T-helper 2 cell treated with Interferon-gamma antibody and Interleukin-4, amounts not matched to agents 5 μg/mL and 100 μg/mL, for 36 hours (primary cell): ENCODE measurements around the gene FCGR3A.
"Not testable (repeated sequence)": the region's sequence is repeated elsewhere in the genome, so short reads cannot be mapped to it uniquely, and the experiment has no call there.

Experiments used
- DNase-seq: peaks from one replicate; pipeline ENCODE4 v3.0.0; 2021; ENCODE audit warnings: low spot score
- H3K27ac Mint-ChIP-seq: one replicate; pipeline ENCODE4 v1.8.0; 2021; ENCODE audit warnings: mild to moderate bottlenecking, mixed read lengths
- H3K27me3 Mint-ChIP-seq: one replicate; pipeline ENCODE4 v1.8.0; 2021; ENCODE audit warnings: low read depth, mixed read lengths
- H3K36me3 Mint-ChIP-seq: one replicate; pipeline ENCODE4 v1.8.0; 2021; ENCODE audit warnings: low read depth, mixed read lengths
- H3K4me1 Mint-ChIP-seq: one replicate; pipeline ENCODE4 v1.8.0; 2021; ENCODE audit warnings: low read depth, mixed read lengths
- H3K4me3 Mint-ChIP-seq: one replicate; pipeline ENCODE4 v1.8.0; 2022; ENCODE audit warnings: mild to moderate bottlenecking, moderate library complexity, mixed read lengths
- H3K9me3 Mint-ChIP-seq: one replicate; pipeline ENCODE4 v1.8.0; 2021; ENCODE audit warnings: mixed read lengths

FCGR3A gene

DNA sequence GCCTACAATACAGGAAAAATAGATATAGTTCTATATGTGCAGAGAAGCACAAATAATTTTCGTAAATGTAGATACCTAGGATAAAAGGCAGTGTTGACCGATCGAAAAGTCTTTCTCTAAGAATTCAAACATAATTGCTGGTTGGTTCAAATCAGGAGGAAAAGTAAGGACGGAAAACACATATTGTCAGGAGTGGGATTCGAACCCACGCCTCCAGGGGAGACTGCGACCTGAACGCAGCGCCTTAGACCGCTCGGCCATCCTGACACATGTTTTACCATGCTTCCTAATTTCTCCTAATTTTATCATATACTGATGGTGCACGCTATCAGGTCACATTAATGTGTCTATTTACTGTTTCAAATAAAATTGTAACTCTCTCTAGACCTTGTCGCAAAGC is 19.5 kb downstream of the FCGR3A start:
- Mint-ChIP-seq H3K4me1 (peaks cover 19% of the 10 kb centered on the region), H3K4me3 (peak overlapping the region; percentile 93)
- peak; percentile 52 for DNase-seq

DNA sequence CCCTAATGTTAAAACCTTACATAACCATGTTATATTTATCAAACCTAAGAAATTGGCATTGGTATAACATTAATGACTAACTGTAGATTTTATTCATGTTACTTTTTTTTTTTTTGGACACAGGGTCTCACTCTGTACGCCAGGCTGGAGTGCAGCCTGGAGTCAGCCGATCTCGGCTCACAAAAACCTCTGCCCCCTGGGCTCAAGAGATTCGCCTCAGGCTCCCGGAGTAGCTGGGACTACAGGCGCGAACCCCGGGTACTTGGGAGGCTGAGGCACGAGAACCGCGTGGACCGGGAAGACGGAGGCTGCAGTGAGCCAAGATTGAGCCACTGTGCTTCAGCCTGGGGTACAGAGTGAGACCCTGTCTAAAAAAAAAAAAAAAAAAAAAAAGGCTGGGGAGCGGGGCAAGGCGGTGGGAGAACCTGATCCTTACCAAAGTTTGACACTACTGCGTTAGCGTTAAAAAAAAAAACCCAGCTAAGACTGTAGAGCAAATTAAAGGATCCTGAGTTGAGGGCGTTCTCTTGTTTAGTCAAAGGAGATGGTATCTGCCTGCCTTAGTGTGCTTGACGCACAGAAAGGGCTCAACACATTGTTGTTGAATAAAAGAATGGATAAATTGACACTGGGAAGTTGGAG is 20.0 kb downstream of the FCGR3A start:
- Mint-ChIP-seq H3K4me1 (peaks cover 20% of the 10 kb centered on the region), H3K27me3 (peaks cover 29% of the 10 kb centered on the region), H3K27ac (peak overlapping the region; percentile 93), H3K4me3 (peak overlapping the region; percentile 93)
- DNase-seq, H3K9me3 Mint-ChIP-seq, H3K36me3 Mint-ChIP-seq: not testable (repeated sequence)

More for the DNA sequence above, 19.5 kb downstream of the FCGR3A start:
- Mint-ChIP-seq H3K27ac (peak overlapping the region; percentile 93), H3K27me3 (peaks cover 25% of the 10 kb centered on the region)
- not testable (repeated sequence) for H3K36me3 Mint-ChIP-seq, H3K9me3 Mint-ChIP-seq

DNA sequence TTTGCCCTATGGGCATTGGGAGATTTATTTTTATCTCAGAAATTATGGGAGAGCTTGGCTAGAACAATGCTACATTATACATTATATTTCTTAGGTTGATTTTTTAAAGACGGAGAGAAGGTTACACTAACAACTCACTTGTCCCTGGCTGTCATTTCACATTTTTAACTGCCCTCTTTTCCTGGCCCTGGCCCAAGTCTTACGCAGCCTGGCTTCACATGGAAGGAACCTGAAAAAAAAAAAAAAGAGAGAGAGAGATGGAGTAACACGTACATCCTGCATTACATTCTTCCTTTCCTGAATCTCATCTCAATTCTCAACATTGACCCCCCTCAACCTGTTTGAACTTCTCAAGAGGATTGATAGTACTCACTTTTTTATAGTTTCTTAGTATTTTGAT is 21.1 kb downstream of the FCGR3A start:
- Mint-ChIP-seq H3K4me1 (peaks cover 20% of the 10 kb centered on the region), H3K27me3 (peaks cover 34% of the 10 kb centered on the region)
- H3K4me3 Mint-ChIP-seq, H3K36me3 Mint-ChIP-seq, H3K27ac Mint-ChIP-seq, DNase-seq, H3K9me3 Mint-ChIP-seq: not testable (repeated sequence)

DNA sequence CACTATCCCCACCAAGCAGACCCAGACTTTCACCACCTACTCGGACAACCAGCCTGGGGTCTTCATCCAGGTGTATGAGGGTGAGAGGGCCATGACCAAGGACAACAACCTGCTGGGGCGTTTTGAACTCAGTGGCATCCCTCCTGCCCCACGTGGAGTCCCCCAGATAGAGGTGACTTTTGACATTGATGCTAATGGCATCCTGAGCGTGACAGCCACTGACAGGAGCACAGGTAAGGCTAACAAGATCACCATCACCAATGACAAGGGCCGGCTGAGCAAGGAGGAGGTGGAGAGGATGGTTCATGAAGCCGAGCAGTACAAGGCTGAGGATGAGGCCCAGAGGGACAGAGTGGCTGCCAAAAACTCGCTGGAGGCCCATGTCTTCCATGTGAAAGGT is 23.7 kb downstream of the FCGR3A start:
- not testable (repeated sequence) for H3K9me3 Mint-ChIP-seq

DNA sequence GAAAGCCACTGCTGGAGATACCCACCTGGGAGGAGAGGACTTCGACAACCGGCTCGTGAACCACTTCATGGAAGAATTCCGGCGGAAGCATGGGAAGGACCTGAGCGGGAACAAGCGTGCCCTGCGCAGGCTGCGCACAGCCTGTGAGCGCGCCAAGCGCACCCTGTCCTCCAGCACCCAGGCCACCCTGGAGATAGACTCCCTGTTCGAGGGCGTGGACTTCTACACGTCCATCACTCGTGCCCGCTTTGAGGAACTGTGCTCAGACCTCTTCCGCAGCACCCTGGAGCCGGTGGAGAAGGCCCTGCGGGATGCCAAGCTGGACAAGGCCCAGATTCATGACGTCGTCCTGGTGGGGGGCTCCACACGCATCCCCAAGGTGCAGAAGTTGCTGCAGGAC is 24.3 kb downstream of the FCGR3A start:
- H3K36me3 Mint-ChIP-seq = not testable (repeated sequence)

More for the DNA sequence above, 23.7 kb downstream of the FCGR3A start:
- not testable (repeated sequence) for H3K4me3 Mint-ChIP-seq, H3K36me3 Mint-ChIP-seq, DNase-seq, H3K27ac Mint-ChIP-seq
- Mint-ChIP-seq H3K4me1 (peaks cover 20% of the 10 kb centered on the region), H3K27me3 (peaks cover 48% of the 10 kb centered on the region)

DNA sequence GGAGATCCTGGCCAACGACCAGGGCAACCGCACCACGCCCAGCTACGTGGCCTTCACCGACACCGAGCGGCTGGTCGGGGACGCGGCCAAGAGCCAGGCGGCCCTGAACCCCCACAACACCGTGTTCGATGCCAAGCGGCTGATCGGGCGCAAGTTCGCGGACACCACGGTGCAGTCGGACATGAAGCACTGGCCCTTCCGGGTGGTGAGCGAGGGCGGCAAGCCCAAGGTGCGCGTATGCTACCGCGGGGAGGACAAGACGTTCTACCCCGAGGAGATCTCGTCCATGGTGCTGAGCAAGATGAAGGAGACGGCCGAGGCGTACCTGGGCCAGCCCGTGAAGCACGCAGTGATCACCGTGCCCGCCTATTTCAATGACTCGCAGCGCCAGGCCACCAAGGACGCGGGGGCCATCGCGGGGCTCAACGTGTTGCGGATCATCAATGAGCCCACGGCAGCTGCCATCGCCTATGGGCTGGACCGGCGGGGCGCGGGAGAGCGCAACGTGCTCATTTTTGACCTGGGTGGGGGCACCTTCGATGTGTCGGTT is 24.8 kb downstream of the FCGR3A start:
- peaks cover 46% of the 10 kb centered on the region for H3K27me3 Mint-ChIP-seq
- H3K36me3 Mint-ChIP-seq, DNase-seq, H3K9me3 Mint-ChIP-seq, H3K27ac Mint-ChIP-seq: not testable (repeated sequence)
- H3K4me3 Mint-ChIP-seq = peak overlapping the region; percentile 77
- H3K4me1 Mint-ChIP-seq = peaks cover 14% of the 10 kb centered on the region

More for the DNA sequence above, 24.3 kb downstream of the FCGR3A start:
- H3K4me3 Mint-ChIP-seq = peak overlapping the region; percentile 77
- not testable (repeated sequence) for H3K27ac Mint-ChIP-seq, DNase-seq, H3K9me3 Mint-ChIP-seq
- peaks cover 51% of the 10 kb centered on the region for H3K27me3 Mint-ChIP-seq
- peaks cover 19% of the 10 kb centered on the region for H3K4me1 Mint-ChIP-seq

DNA sequence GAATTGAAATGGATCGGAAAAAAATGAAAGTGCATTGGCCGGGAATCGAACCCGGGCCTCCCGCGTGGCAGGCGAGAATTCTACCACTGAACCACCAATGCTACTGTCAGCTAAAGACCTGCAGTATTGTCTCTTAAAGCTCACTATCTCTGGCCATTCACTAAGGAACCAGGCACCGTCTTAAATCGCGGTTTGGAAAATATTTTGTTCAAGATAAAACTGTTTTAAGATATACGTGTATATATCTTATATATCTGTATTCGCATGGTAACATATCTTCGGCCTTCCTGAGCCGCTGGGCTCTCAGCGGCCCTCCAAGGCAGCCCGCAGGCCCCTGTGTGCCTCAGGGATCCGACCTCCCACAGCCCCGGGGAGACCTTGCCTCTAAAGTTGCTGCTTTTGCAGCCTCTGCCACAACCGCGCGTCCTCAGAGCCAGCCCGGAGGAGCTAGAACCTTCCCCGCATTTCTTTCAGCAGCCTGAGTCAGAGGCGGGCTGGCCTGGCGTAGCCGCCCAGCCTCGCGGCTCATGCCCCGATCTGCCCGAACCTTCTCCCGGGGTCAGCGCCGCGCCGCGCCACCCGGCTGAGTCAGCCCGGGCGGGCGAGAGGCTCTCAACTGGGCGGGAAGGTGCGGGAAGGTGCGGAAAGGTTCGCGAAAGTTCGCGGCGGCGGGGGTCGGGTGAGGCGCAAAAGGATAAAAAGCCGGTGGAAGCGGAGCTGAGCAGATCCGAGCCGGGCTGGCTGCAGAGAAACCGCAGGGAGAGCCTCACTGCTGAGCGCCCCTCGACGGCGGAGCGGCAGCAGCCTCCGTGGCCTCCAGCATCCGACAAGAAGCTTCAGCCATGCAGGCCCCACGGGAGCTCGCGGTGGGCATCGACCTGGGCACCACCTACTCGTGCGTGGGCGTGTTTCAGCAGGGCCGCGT is 25.5 kb downstream of the FCGR3A start, which contains the start of gene HSPA6:
Gene HSPA6, plus strand, starts transcription at position 724 of the 925 bp plus-strand sequence. Its CDS starts 119 bp downstream, at position 843.
- peak within 1 kb of the TSS; percentile 79 for H3K27ac Mint-ChIP-seq
- peaks cover 50% of the 10 kb centered on the region for H3K27me3 Mint-ChIP-seq
- peaks cover 12% of the 10 kb centered on the region for H3K4me1 Mint-ChIP-seq
- H3K9me3 Mint-ChIP-seq, H3K36me3 Mint-ChIP-seq: not testable (repeated sequence)
- DNase-seq = peak; percentile 60
- peak within 1 kb of the TSS; percentile 86 for H3K4me3 Mint-ChIP-seq

DNA sequence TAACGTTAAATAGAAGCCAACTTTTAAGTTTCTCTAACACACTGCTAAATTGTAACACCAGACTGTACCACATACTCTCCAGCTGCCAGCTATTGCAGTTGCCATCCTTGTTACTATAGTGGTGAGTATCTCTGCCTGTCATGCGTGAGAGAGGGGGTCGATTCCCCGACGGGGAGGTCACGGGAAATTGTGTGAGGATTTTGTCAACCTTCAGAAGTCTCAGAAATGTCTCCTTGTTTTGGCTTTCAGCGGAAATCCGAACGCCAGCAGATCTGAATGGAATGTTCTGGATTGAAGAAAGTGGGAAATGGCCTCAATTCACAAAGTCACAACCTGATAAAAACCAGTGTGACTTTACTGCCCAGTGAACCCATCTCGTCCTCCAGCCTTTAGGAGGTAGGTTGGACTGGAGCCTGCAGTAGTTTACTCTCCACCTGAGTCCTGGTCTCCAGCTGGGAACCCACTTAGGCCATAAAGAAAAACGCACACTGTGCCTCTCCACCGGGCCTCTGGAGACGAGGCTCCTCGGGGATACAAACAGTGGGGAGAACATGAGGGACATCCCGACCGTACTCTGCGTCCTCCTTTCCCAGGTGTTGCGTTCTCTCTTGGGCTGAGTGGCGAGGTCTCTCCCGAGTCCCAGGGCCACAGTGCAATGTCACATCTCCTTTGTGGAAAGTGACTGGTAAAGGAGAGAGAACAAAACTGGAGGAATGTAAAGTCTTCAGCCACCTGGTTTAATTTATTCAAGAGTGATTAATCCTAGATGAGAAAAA is 26.4 kb downstream of the FCGR3A start:
- peak overlapping the region; percentile 79 for H3K27ac Mint-ChIP-seq
- peak overlapping the region; percentile 86 for H3K4me3 Mint-ChIP-seq
- H3K9me3 Mint-ChIP-seq, DNase-seq, H3K36me3 Mint-ChIP-seq: not testable (repeated sequence)
- peaks cover 10% of the 10 kb centered on the region for H3K4me1 Mint-ChIP-seq
- H3K27me3 Mint-ChIP-seq = peaks cover 44% of the 10 kb centered on the region

DNA sequence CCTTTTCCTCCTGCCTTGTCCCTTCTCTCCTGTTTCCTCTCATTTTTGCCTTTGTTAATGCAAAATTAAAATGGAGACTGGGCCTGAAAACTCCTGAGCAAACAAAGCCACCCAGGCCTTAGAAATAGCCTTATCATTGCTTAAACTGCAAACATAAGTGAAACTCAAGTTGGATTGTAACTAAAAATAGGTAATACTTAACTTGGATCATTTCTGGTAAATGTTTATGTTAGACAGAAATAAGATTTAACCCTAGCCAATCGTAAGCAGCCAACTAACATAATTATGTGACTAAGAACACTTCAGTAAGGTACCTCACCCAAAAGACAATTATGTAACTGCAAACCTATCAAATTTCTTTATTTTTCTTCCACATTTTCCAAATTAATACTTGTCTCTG is 35.7 kb downstream of the FCGR3A start:
- not testable (repeated sequence) for H3K4me3 Mint-ChIP-seq, DNase-seq, H3K9me3 Mint-ChIP-seq, H3K36me3 Mint-ChIP-seq, H3K27ac Mint-ChIP-seq, H3K27me3 Mint-ChIP-seq, H3K4me1 Mint-ChIP-seq

DNA sequence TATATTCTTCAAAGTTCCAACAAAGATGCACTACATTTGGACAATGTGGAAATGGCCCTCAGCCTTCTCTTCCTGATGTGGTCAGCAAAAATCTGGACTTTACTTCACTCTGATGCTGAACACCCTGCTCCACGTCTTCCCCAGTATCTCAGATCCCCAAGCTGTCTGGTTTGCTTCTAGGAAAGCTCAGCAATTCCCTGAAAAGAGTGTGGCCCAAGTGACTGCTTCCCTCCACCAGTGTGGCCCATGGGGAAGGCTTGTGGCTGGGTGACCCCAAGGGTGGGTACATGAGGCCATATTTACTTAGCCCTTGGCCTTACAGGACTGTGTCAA is 36.2 kb downstream of the FCGR3A start:
- not testable (repeated sequence) for H3K36me3 Mint-ChIP-seq, H3K27ac Mint-ChIP-seq, DNase-seq, H3K9me3 Mint-ChIP-seq, H3K4me3 Mint-ChIP-seq, H3K27me3 Mint-ChIP-seq, H3K4me1 Mint-ChIP-seq

DNA sequence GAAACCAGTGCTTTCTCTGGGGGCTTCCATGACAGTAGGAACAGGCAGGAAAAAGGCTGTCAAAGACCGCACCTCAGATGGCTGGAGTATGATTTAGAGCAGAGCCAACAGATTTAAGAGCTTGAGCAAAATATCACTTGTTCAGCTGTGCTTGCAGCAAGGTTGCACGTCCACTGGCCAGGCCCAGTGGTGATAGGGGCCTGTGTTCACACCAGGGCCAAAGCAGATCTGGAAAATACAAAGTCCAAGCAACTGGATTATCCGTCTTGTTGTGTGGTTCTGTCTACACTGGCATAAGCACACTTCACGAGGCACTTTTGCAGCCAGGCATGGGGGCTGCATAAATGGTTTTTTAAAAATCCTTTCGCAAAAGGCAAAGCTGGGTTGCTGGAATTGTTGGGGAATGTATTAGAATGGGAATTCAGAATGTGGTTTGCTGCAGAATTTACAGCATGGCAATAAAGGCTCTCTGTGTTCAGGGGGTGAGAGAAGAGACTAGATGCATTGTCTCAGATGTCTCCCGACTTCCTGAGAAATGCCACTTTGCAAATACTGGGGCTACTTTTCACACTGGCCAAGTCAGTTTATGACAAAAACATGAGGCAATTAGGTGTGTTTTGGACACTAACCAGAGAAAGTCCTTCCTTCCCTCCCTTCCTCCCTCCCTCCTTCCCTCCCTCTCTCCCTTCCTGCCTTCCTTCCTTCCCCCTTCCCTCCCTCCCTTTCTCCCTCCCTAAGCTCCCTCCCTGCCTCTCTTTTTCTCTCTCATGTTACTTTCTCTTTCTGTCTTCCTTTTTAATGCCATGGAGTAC is 36.8 kb downstream of the FCGR3A start:
- not testable (repeated sequence) for H3K9me3 Mint-ChIP-seq, H3K4me3 Mint-ChIP-seq, H3K36me3 Mint-ChIP-seq, DNase-seq, H3K27ac Mint-ChIP-seq, H3K27me3 Mint-ChIP-seq, H3K4me1 Mint-ChIP-seq

DNA sequence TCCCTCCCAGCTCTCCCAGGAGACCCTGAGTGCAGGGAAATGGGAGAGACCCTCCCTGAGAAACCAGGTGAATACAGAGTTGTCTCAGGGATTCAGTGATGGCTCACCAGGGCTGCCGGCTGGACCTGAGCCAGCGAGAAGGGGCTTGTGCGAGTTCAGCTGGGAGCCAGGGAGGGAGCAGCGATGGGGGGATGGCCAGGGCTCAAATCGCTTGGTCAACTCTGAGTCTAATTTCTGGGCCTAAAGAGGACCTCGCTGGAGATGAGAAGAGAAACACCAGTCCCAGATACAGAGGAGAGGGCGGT is 37.9 kb downstream of the FCGR3A start:
- Mint-ChIP-seq H3K27me3 (peaks cover 4% of the 10 kb centered on the region), H3K36me3 (no peaks in the 10 kb centered on the region), H3K4me1 (peaks cover 8% of the 10 kb centered on the region), H3K4me3 (no peak overlapping the region), H3K27ac (no peak overlapping the region), H3K9me3 (no peaks in the 10 kb centered on the region)
- DNase-seq = no peak

DNA sequence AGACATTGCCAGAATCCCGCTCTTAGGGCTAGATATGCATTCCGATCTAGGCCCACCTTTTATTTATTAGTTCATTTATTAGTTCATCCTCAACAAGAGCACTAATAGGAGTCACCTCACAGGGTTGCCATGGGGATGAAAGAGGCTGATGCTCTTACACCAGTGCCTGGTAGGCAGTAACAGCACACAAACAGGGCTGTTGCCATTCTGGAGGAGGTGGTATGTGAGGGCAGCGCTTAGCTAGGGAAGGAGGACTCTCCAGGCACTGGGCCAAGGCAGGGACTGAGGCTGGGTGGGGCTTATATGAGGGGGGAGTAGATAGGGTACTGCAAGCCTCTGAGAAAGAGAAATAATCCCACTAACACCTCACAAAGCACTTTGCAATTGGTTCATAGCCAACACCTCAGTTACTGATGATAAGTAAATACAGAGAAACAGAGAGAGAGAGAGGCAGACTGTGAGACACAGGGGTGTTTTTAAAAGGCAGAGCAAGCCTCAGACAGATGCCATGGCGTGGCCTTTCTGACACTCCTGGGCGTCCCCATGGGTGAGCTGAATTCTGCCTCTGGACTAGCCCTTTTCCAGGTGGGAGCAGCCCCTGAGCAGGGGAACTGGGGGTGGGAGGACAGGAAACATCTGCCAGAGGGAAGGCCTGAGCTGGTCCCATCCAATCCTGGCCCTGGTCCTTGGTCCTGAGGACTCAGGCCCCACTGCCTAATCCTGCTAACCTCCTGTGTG is 38.4 kb downstream of the FCGR3A start:
- no peak overlapping the region for H3K4me3 Mint-ChIP-seq
- peaks cover 13% of the 10 kb centered on the region for H3K4me1 Mint-ChIP-seq
- H3K27ac Mint-ChIP-seq = no peak overlapping the region
- H3K27me3 Mint-ChIP-seq = peaks cover 10% of the 10 kb centered on the region
- H3K36me3 Mint-ChIP-seq = no peaks in the 10 kb centered on the region
- H3K9me3 Mint-ChIP-seq = no peaks in the 10 kb centered on the region
- DNase-seq = no peak
